IMR-90 (cell line): ENCODE data around the gene CDH13. TPM values are rescaled to one million over a fixed set of nuclear protein-coding genes. Genes with fewer than 3 reads are reported as not detected.

Source experiments
- ATAC-seq: fragments of 200-7000 bp; cut with Tn5 transposase; 2 replicates; pipeline ENCODE4 v1.9.1; 2020; ENCODE audit warnings: low read depth, mild to moderate bottlenecking, moderate library complexity
- BruUV-seq: library from RNA; stranded (reverse); fragments of 400-500 nt; replicated peaks from 2 replicates; lab custom pipeline; 2021; lab: Mats Ljungman, UMichigan
- CTCF ChIA-PET: fragments of 300-600 bp; formaldehyde crosslinking; extraction: SDS; loops from one replicate; lab custom pipeline; 2021; ENCODE audit warnings: antibody characterized with exemption; lab: Yijun Ruan, JAX
- POLR2A ChIA-PET: fragments of 300-600 bp; sonication (Branson Sonifier 250); formaldehyde crosslinking; loops from one replicate; lab custom pipeline; 2022; ENCODE audit warnings: antibody characterized with exemption; ENCODE audit not compliant: unreplicated experiment; lab: Charles Lee
- DNase-seq: peaks from one replicate; pipeline ENCODE4 v3.0.0; 2013
- H2AFZ ChIP-seq: replicated peaks from 2 replicates; pipeline ENCODE3; 2013; ENCODE audit warnings: low read length, mild to moderate bottlenecking; ENCODE audit not compliant: poor library complexity
- H2AK5ac ChIP-seq: 2 replicates; pipeline ENCODE4 v1.6.1; 2013; ENCODE audit warnings: low read depth, low read length, inconsistent platforms
- H2AK9ac ChIP-seq: replicated peaks from 2 replicates; pipeline ENCODE3; 2013; ENCODE audit warnings: mild to moderate bottlenecking, low read depth, low read length, moderate library complexity; ENCODE audit not compliant: poor library complexity
- H2BK120ac ChIP-seq: 2 replicates; pipeline ENCODE4 v1.6.1; 2013; ENCODE audit warnings: low read depth, low read length, inconsistent platforms
- H2BK15ac ChIP-seq: 3 replicates; pipeline ENCODE4 v1.6.1; 2013; ENCODE audit warnings: low read depth, low read length, inconsistent platforms
- H2BK20ac ChIP-seq: 2 replicates; pipeline ENCODE4 v1.6.1; 2013; ENCODE audit warnings: low read depth, mild to moderate bottlenecking, inconsistent platforms, low read length, moderate library complexity
- H2BK5ac ChIP-seq: 2 replicates; pipeline ENCODE4 v1.6.1; 2013; ENCODE audit warnings: mild to moderate bottlenecking, low read depth, low read length, inconsistent platforms; ENCODE audit not compliant: poor library complexity, severe bottlenecking
- H3K14ac ChIP-seq: replicated peaks from 2 replicates; pipeline ENCODE4 v1.6.1; 2013; ENCODE audit warnings: low read depth, low read length, inconsistent platforms
- H3K18ac ChIP-seq: 2 replicates; pipeline ENCODE4 v1.6.1; 2013; ENCODE audit warnings: low read depth, low read length, control low read depth
- H3K23ac ChIP-seq: 2 replicates; pipeline ENCODE4 v1.6.1; 2013; ENCODE audit warnings: low read depth, low read length, inconsistent platforms
- H3K27ac ChIP-seq: 2 replicates; pipeline ENCODE4 v1.5.1; 2013; ENCODE audit warnings: mild to moderate bottlenecking, control low read depth, low read length; ENCODE audit not compliant: insufficient read depth
- H3K27me3 ChIP-seq: 2 replicates; pipeline ENCODE4 v1.6.1; 2013; ENCODE audit warnings: low read length; ENCODE audit not compliant: control insufficient read depth, insufficient read depth
- H3K36me3 ChIP-seq: 2 replicates; pipeline ENCODE4 v1.6.1; 2013; ENCODE audit warnings: low read length, mixed read lengths; ENCODE audit not compliant: control insufficient read depth, insufficient read depth
- H3K4ac ChIP-seq: 2 replicates; pipeline ENCODE4 v1.6.1; 2013; ENCODE audit warnings: low read depth, low read length, inconsistent platforms
- H3K4me1 ChIP-seq: 2 replicates; pipeline ENCODE4 v1.6.1; 2013; ENCODE audit warnings: low read length, mixed read lengths; ENCODE audit not compliant: control insufficient read depth, insufficient read depth
- H3K4me2 ChIP-seq: 2 replicates; pipeline ENCODE4 v1.6.1; 2013; ENCODE audit warnings: low read depth, mild to moderate bottlenecking, control low read depth, low read length, moderate library complexity
- H3K4me3 ChIP-seq: 2 replicates; pipeline ENCODE4 v1.5.1; 2013; ENCODE audit warnings: low read depth, mild to moderate bottlenecking, control low read depth, low read length, moderate library complexity; ENCODE audit not compliant: insufficient read depth
- H3K56ac ChIP-seq: 2 replicates; pipeline ENCODE4 v1.6.1; 2013; ENCODE audit warnings: low read length, inconsistent platforms; ENCODE audit not compliant: insufficient read depth; ENCODE audit errors: extremely low read depth
- H3K79me1 ChIP-seq, 2 experiments: 2 replicates each; pipeline ENCODE4 v1.6.1; 2013; ENCODE audit warnings: low read length in 2 of 2, inconsistent platforms in 1 of 2, low read depth in 1 of 2
- H3K9ac ChIP-seq: 2 replicates; pipeline ENCODE4 v1.6.1; 2013; ENCODE audit warnings: low read depth, low read length, control low read depth
- H3K9me1 ChIP-seq: 2 replicates; pipeline ENCODE4 v1.6.1; 2013; ENCODE audit warnings: low read length, inconsistent platforms; ENCODE audit not compliant: insufficient read depth
- H3K9me3 ChIP-seq: 2 replicates; pipeline ENCODE4 v1.6.1; 2013; ENCODE audit warnings: low read length; ENCODE audit not compliant: control insufficient read depth, insufficient read depth
- H4K20me1 ChIP-seq: 2 replicates; pipeline ENCODE4 v1.6.1; 2013; ENCODE audit warnings: low read length, inconsistent platforms; ENCODE audit not compliant: insufficient read depth
- H4K5ac ChIP-seq: 2 replicates; pipeline ENCODE4 v1.6.1; 2013; ENCODE audit warnings: mild to moderate bottlenecking, low read depth, low read length, control low read depth
- H4K8ac ChIP-seq, 2 experiments: 2 replicates each; pipeline ENCODE4 v1.6.1; 2013; ENCODE audit warnings: low read depth in 2 of 2, low read length in 2 of 2, control low read depth in 1 of 2, inconsistent platforms in 1 of 2
- H4K91ac ChIP-seq: 2 replicates; pipeline ENCODE4 v1.6.1; 2013; ENCODE audit warnings: low read depth, low read length, inconsistent platforms; ENCODE audit not compliant: insufficient read depth
- MAFK ChIP-seq: IDR thresholded peaks from 2 replicates; pipeline ENCODE4 v1.6.1; 2012; ENCODE audit warnings: low read depth, low read length, improper control_type of control experiment
- RFX5 ChIP-seq: IDR thresholded peaks from 2 replicates; pipeline ENCODE4 v1.8.0; 2012; ENCODE audit warnings: low read depth, mild to moderate bottlenecking, low read length, moderate library complexity
- WGBS, 2 experiments: methylation state at CpG; one replicate each; pipeline versions ENCODE4 v1.1.5 to v1.1.7; 2013; ENCODE audit warnings: missing lambda C conversion rate in 2 of 2; ENCODE audit not compliant: insufficient read length in 1 of 2; ENCODE audit errors: extremely low coverage in 2 of 2; 5-methylcytosine and 5-hydroxymethylcytosine counted together
- dilution Hi-C: fragments of 300-500 bp; cut with HindIII; formaldehyde crosslinking; loops from one replicate; pipeline ENCODE4 v1.14.3; 2018; ENCODE audit warnings: low sequenced_read_pairs; ENCODE audit not compliant: unreplicated experiment
- in situ Hi-C: fragments of 300-500 bp; cut with MboI; formaldehyde crosslinking; loops from 3 replicates; pipeline ENCODE4 v1.14.3; 2019; ENCODE audit warnings: low sequenced_read_pairs, inconsistent platforms, mixed read lengths
- intact Hi-C: fragments of 100-400 bp; cut with micrococcal nuclease; formaldehyde crosslinking; loops from 2 replicates; pipeline ENCODE4 v1.10.0; 2022
- polyA plus RNA-seq, 3 experiments: library from polyadenylated mRNA; depleted of rRNA; stranded (reverse); fragments of >200 nt; gene quantifications; 2 replicates each; pipeline ENCODE4 v1.2.3, GENCODE V29; 2012; ENCODE audit warnings: low replicate concordance in 1 of 3
- total RNA-seq: library from RNA; depleted of rRNA; stranded (reverse); fragments of >200 nt; gene quantifications from 2 replicates; pipeline ENCODE4 v1.2.3, GENCODE V29; 2012

CDH13 gene
- total and polyA plus RNA-seq, 2 of the 4 experiments (the other 2 are of a cell fraction), result 61.6 to 74.7 TPM

GRCh38 chr16:82763371-82763770 lies 136.6 kb downstream of the CDH13 start:
- Histone ChIP-seq H3K9me1 (no peaks in the 10 kb centered on the region), H3K23ac (no peak overlapping the region), H2AK9ac (no peak overlapping the region), H3K4me1 (no peaks in the 10 kb centered on the region; the same call in 1 of the 2 replicates), H3K27me3 (no peaks in the 10 kb centered on the region), H4K91ac (no peak overlapping the region), H3K4me2 (no peak overlapping the region), H2BK20ac (no peak overlapping the region), H2AFZ (no peak overlapping the region), H3K27ac (no peak overlapping the region), H4K20me1 (0 out of 2 replicates have a peak, but pooled peaks cover 6% of the 10 kb centered on the region), H3K14ac (no peak overlapping the region), H3K56ac (no peak overlapping the region), H2BK15ac (no peak overlapping the region), H3K36me3 (no peaks in the 10 kb centered on the region), H3K9me3 (no peaks in the 10 kb centered on the region), H3K18ac (no peak overlapping the region), H4K5ac (no peak overlapping the region), H3K9ac (no peak overlapping the region), H3K4me3 (no peak overlapping the region), H2BK120ac (no peak overlapping the region), H4K8ac (no peak overlapping the region), H2BK5ac (no peak overlapping the region), H2AK5ac (no peak overlapping the region), H3K79me1 (peaks cover 2 to 41% of the 10 kb centered on the region in 2 experiments; a peak in 3 of 4 replicates), H3K4ac (no peak overlapping the region)
- no CpG with 5 or more reads among the region's 2 CpGs for WGBS, 2 experiments
- CTCF ChIA-PET, result no interaction called here
- no TSS peak for BruUV-seq
- dilution Hi-C loops (no loop called here), in situ Hi-C loops (no loop called here), intact Hi-C loops (no loop called here)
- TF ChIP-seq RFX5 (no peak), MAFK (peak; percentile 62)
- POLR2A ChIA-PET, result no interaction called here
- DNase-seq (no peak), ATAC-seq (no peak)
